ENCODE measurements around the gene CGB3.

Gene CGB3

DNA sequence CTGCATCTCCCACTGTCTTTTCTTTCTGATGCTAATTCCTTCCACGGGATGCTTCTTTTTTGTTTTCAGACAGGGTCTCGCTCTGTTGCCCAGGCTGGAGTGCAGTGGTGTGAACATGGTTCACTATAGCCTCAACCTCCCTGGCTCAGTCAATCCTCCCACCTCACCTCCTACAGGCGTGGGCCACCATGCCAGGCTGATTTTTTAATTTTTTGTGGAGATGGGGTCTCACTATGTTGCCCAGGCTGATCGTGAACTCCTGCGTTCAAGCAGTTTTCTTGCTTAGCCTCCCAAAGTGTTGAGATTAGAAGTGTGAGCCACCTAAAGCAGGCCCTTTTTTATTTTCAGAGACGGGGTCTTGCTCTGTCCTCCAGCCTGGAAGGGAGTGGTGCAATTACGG, 35.8 kb downstream of the CGB3 start:
- DNase-seq (ENCODE audit: low spot score): no peak

GRCh38 chr19:48987323-48987722, 36.8 kb downstream of the CGB3 start:
- DNase-seq (ENCODE audit: low spot score): no peak

DNA sequence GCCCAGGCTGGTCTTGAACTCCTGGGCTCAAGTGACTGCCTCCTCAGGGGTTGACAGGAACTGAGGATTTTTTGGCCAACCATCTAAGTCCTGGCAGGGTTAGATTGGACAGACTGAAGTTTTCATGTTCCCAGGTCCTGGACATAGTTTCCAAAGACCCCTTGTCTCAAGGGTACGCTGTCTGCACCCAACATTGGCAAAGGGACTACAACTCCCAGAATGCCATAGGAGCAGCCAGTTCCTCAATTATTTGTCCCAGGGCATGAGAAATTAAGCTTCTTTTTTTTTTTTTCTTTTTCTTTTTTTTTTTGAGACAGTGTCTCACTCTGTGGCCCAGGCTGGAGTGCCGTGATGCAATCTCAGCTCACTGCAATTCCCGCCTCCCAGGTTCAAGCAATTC, 37.9 kb downstream of the CGB3 start:
- no peak for DNase-seq (ENCODE audit: low spot score)

DNA sequence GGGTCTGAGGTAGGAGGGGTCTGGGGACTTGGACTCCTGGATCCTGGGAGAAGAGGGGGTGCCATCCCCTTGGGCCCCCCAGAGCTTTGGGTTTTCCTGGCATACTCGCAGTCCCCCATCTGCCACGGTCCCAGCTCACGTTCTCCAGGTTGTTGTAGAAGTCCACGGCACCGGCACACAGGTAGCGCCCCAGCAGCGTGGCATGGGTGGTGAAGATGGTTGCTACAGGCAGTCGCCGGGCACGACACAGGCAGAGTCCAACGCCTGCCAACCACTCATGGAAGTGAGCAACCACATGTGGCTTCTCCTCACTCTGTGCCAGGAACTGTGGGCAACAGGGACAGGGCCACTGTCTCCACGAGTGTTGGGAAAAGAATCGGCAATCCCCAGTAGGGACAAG, 38.4 kb downstream of the CGB3 start:
- DNase-seq (ENCODE audit: low spot score): no peak

DNA sequence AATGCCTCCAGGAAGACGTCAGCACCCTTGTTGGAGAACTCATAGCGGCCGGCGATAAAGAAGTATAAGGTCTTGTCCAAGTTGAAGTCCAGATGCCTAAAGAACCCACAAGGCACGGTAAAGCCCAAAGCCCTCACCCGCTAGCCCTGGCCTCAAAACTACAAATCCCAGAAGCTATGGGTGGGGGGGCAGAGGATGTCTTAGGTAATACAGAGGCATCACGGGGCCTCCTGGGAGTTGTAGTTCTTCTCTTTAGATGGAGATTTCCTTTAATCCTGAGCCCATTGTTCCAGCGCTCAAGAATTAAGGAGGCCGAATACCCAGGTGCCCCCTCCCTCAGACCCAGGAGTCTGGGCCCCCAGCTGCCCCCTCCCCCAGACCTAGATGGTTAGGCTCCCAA, 41.9 kb downstream of the CGB3 start:
- DNase-seq (ENCODE audit: low spot score): no peak

- DNase-seq (ENCODE audit: low spot score): no peak
Measured at GRCh38 chr19:48977061-48977460, 47.1 kb downstream of the CGB3 start.

- DNase-seq (ENCODE audit: low spot score): no peak
Measured at GRCh38 chr19:48975947-48976847, 47.9 kb downstream of the CGB3 start.
